ENCODE measurements around the gene SNRPD3. TPM values are rescaled to one million over a fixed set of nuclear protein-coding genes. Genes with fewer than 3 reads are reported as not detected.
A peak's percentile ranks its signal among the peaks of the same experiment; 100 is the strongest.
"Not testable (repeated sequence)": the region's sequence is repeated elsewhere in the genome, so short reads cannot be mapped to it uniquely, and the experiment has no call there.

The SNRPD3 gene
- total RNA-seq, 6 experiments from 2014 or later = 98.9 to 108 (median 104) TPM

DNA sequence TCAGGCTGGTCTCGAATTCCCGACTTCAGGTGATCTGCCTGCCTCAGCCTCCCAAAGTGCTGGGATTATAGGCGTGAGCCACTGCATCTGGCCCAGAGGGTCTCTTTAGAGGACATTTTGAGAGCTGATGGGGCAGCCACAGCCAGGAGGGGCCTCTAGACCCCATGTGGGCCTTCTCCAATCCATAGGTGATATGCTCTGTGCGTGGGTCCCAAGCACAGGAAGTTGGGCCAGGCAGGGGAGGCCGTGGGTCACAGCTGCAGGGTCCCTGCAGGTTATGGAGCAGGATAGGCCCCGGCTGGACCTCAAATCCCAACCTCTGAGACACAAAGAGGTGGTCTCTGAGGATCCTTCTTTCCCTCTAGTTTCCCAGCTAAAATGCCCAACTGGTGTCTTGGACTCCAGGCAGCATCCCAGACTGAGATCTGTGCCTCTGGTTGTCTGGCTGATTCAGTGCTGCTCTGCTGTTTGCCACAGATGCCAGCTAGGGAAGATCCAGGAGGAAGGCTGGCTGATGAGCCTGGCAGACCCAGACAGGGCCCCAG lies 35.6 kb downstream of the SNRPD3 start:
- TF ChIP-seq, protein P1, sequence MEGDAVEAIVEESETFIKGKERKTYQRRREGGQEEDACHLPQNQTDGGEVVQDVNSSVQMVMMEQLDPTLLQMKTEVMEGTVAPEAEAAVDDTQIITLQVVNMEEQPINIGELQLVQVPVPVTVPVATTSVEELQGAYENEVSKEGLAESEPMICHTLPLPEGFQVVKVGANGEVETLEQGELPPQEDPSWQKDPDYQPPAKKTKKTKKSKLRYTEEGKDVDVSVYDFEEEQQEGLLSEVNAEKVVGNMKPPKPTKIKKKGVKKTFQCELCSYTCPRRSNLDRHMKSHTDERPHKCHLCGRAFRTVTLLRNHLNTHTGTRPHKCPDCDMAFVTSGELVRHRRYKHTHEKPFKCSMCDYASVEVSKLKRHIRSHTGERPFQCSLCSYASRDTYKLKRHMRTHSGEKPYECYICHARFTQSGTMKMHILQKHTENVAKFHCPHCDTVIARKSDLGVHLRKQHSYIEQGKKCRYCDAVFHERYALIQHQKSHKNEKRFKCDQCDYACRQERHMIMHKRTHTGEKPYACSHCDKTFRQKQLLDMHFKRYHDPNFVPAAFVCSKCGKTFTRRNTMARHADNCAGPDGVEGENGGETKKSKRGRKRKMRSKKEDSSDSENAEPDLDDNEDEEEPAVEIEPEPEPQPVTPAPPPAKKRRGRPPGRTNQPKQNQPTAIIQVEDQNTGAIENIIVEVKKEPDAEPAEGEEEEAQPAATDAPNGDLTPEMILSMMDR (IDR thresholded peaks at IDR 0.05) = no peak
- no peaks in the 10 kb centered on the region for H3K36me3 Mint-ChIP-seq (ENCODE audit: low read depth)
- no peaks in the 10 kb centered on the region for H3K4me1 Mint-ChIP-seq (ENCODE audit: low read depth)
- peaks cover 3% of the 10 kb centered on the region for H3K27me3 Mint-ChIP-seq (ENCODE audit: insufficient read depth)
- DNase-seq = no peak
- H3K27ac Mint-ChIP-seq = no peak overlapping the region
- H3K4me3 Mint-ChIP-seq = no peak overlapping the region
- no peaks in the 10 kb centered on the region for H3K9me3 Mint-ChIP-seq

DNA sequence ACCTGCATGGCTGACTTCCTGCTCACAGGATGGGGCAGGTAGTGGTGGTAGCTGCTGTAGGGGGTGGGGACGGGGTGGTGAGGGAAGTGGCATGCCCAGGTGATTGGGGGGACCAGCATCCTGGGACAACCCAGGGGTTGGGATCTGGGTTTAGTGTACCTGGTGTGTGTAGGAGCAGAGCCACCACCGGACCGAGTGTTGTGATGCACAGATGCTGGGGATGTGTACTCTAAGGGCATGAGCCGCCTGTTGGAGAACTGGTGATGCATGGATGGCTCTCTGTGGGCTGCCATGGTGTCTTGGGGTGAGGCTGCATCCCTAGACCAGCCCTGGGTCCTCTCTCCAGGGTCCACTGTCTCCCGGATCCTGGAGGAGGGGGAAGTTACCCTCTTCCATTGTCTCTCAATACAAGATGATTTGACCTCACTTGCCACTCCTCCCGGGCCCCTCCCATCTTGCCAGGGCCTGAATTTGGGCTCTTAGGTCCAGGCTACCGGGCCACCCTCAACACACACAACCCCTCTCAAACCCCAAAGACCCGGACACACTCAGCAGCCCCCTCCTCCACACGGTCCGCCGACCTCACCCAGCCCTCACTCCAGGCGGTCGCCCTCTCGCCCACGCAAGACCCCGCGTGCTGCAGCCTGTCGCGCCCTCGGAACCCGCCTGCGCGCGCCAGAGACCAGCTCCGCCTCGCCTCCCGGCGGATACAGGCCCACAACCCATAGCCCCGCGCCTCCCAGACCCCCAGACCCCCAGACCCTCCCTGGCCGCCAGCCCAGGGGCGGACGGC lies 36.5 kb downstream of the SNRPD3 start:
- Mint-ChIP-seq H3K4me1 (ENCODE audit: low read depth) (no peaks in the 10 kb centered on the region), H3K9me3 (no peaks in the 10 kb centered on the region), H3K27me3 (ENCODE audit: insufficient read depth) (peaks cover 3% of the 10 kb centered on the region), H3K4me3 (peak overlapping the region; percentile 86), H3K36me3 (ENCODE audit: low read depth) (no peaks in the 10 kb centered on the region), H3K27ac (peak overlapping the region; percentile 38; the same call in 1 of the 2 replicates)
- DNase-seq = no peak
- TF ChIP-seq, protein P1 (IDR thresholded peaks at IDR 0.05) = no peak

DNA sequence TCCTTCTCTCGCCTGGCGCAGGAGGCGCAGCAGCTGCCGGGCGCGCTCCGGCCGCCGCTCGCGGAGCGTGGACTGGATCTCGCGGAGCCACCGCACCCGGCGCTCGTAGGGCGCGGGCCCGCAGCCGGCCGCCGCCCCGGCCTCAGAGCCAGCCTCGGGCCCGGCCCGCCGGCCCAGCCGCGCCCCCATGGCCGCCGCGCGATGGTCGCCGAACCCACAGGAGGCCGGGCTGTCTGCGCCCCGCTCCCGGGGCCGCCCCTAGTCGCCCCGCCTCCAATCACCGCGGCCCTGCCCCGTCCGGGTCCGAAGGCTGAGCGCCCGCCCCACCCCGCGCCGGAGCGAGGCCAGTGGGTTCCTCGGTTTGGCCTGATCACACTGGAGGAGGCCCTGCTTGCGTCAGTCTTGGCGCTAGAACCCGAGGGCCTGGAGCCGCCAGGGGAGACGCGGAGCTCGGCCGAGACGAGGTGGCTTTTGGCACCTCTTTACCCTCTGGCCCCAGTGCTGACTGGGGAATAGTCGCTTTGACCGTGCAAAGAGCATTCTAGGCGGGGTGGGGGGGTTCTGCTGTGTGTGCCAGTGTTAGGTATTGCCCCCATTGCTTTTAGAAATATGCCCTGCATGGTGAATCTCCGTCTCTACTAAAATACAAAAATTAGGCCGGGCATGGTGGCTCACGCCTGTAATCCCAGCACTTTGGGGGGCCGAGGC lies 37.2 kb downstream of the SNRPD3 start, which contains the start of gene LRRC75B:
Gene LRRC75B (minus strand): TSS at position 223 of the 708 bp plus-strand sequence. CDS start 34 bp downstream, at position 189.
- Mint-ChIP-seq H3K4me3 (peak within 1 kb of the TSS; percentile 86), H3K36me3 (ENCODE audit: low read depth) (no peaks in the 10 kb centered on the region), H3K27ac (peak within 1 kb of the TSS; percentile 55), H3K9me3 (no peaks in the 10 kb centered on the region), H3K27me3 (ENCODE audit: insufficient read depth) (peaks cover 3% of the 10 kb centered on the region), H3K4me1 (ENCODE audit: low read depth) (no peaks in the 10 kb centered on the region)
- TF ChIP-seq, protein P1 (IDR thresholded peaks at IDR 0.05) = no peak
- DNase-seq = peak; percentile 49

DNA sequence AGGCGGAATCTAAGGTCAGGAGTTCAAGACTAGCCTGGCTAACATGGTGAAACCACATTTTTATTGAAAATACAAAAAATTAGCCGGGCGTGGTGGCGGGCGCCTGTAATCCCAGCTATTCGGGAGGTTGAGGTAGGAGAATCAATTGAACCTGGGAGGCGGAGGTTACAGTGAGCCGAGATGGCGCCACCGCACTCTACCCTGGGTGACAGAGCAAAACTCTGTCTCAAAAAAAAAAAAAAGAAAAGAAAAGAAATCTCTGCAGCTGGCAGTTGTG lies 37.7 kb downstream of the SNRPD3 start:
- H3K27ac Mint-ChIP-seq = peak overlapping the region; percentile 55; the same call in 1 of the 2 replicates
- not testable (repeated sequence) for H3K36me3 Mint-ChIP-seq (ENCODE audit: low read depth); H3K4me1 Mint-ChIP-seq (ENCODE audit: low read depth)

DNA sequence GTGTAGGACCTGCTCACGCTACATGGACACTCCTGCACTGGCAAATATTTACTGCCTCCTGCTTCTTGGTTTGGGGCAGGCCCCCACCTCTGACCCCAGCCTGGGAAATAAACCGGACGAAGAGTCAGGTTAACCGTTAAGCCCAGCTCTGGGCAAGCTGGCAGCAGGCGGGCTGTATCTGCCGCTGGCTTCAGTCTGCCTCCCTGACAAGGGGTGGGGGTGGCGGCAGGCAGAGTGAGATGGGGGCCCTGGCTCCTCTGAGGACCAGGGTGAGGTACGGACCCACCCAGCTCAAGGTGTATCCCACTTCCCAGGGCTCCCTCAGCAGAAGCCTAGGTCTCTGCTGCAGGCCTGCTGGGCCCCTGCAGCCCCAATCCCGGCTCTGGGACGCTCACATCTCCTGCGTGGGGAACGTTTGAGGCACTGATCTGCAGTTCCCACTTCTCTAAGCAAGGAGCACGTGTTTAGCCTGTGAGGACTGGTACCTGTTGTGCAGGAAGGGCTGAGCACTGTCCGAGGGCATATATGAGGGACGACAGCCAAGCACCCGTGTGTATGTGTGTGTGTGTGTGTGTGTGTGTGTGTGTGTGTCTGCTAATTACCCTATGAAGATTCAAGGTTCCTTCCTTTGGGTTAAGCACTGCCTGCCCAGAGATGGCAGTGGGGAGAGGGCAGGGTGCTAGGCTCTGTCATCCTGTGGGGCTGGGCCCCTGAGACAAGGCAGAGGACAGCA lies 38.2 kb downstream of the SNRPD3 start:
- TF ChIP-seq, protein P1 (IDR thresholded peaks at IDR 0.05) = no peak
- no peak for DNase-seq
- no peaks in the 10 kb centered on the region for H3K9me3 Mint-ChIP-seq
- H3K4me3 Mint-ChIP-seq = no peak overlapping the region
- no peak overlapping the region for H3K27ac Mint-ChIP-seq
- no peaks in the 10 kb centered on the region for H3K36me3 Mint-ChIP-seq (ENCODE audit: low read depth)
- H3K4me1 Mint-ChIP-seq (ENCODE audit: low read depth) = no peaks in the 10 kb centered on the region
- peaks cover 3% of the 10 kb centered on the region for H3K27me3 Mint-ChIP-seq (ENCODE audit: insufficient read depth)

More for the DNA sequence above, 37.7 kb downstream of the SNRPD3 start:
- H3K27me3 Mint-ChIP-seq (ENCODE audit: insufficient read depth); DNase-seq; H3K9me3 Mint-ChIP-seq: not testable (repeated sequence)
- peak overlapping the region; percentile 79 for H3K4me3 Mint-ChIP-seq

All from HFFc6 (cell line).